NOMO-1 treated with dmso at 0.1 percent for 144 hours (cell line): ENCODE results near the gene ACOT7.
"Not testable (repeated sequence)": the region's sequence is repeated elsewhere in the genome, so short reads cannot be mapped to it uniquely, and the experiment has no call there.

Experiments used
- DNase-seq: peaks from one replicate; lab custom pipeline; 2025; ENCODE audit not compliant: unreplicated experiment; lab: John Stamatoyannopoulos, UW

ACOT7 gene

GRCh38 chr1:6241887-6242740, 151.5 kb downstream of the ACOT7 start:
- no peak for DNase-seq

- DNase-seq, result no peak
Observed at GRCh38 chr1:6241107-6241886, 152.3 kb downstream of the ACOT7 start.

GRCh38 chr1:6239950-6240768, 153.4 kb downstream of the ACOT7 start:
- DNase-seq, result peak; percentile 40

GRCh38 chr1:6239213-6239752, 154.3 kb downstream of the ACOT7 start:
- no peak for DNase-seq

GRCh38 chr1:6237093-6237492, 156.5 kb downstream of the ACOT7 start:
- DNase-seq, result no peak

- no peak for DNase-seq
Observed at GRCh38 chr1:6235296-6235677, 158.3 kb downstream of the ACOT7 start.

- no peak for DNase-seq
Observed at GRCh38 chr1:6234502-6235295, 158.9 kb downstream of the ACOT7 start.

- DNase-seq, result no peak
Observed at GRCh38 chr1:6233376-6233775, 160.2 kb downstream of the ACOT7 start.

GRCh38 chr1:6225651-6226050, 167.9 kb downstream of the ACOT7 start:
- DNase-seq, result no peak

GRCh38 chr1:6224718-6225117, 168.8 kb downstream of the ACOT7 start:
- no peak for DNase-seq

GRCh38 chr1:6223617-6224016, 169.9 kb downstream of the ACOT7 start:
- no peak for DNase-seq

GRCh38 chr1:6222636-6223035, 170.9 kb downstream of the ACOT7 start:
- no peak for DNase-seq

- no peak for DNase-seq
Observed at GRCh38 chr1:6221210-6221784, 172.3 kb downstream of the ACOT7 start.

- no peak for DNase-seq
Observed at GRCh38 chr1:6220236-6220635, 173.3 kb downstream of the ACOT7 start.

- DNase-seq, result not testable (repeated sequence)
Observed at GRCh38 chr1:6219641-6220040, 173.9 kb downstream of the ACOT7 start.

- DNase-seq, result no peak
Observed at GRCh38 chr1:6218375-6219164, 175.0 kb downstream of the ACOT7 start.
